ENCODE data around the gene GBP1. TPM values are rescaled to one million over a fixed set of nuclear protein-coding genes. Genes with fewer than 3 reads are reported as not detected.
"Not testable (repeated sequence)": the region's sequence is repeated elsewhere in the genome, so short reads cannot be mapped to it uniquely, and the experiment has no call there.

Gene GBP1
- total RNA-seq, 1 experiment from 2014 or later = 4.9 TPM

DNA sequence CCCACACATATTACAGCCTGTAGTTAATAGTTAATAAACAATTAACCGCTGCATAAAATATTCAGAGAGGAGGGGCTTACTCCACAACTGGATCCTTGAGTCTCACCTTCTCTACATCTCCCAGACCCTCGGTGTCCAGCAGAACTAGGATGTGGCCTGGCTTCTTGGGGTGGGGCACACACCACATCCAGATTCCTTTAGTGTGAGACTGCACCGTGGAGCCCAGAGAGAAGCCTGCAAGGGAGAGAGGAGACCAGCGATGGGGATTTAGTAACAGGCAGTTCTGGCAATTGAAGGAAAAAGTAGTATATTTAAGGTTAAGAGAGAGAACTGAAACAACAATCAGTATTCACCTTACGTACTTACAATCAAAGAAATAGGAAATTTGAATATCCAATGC, 4.9 kb downstream of the GBP1 start:
- no peak for DNase-seq (ENCODE audit: extremely low read depth, low read depth)

DNA sequence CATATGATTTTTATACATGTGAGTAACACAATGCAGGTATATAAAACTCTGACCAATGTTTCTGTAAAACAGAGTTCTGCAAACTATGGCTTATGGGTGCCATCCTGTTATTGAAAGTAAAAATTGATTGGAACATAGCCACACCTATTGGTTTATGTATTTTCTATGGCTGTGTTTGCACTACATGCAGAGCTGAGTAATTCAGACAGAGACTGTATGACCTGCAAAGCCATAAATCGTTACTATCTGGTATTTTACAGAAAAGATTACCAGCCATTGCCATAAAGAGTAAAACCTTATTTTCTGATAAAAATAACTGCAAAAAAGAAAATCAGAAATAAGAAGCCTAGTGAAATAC, 13.1 kb downstream of the GBP1 start:
- no peak for DNase-seq (ENCODE audit: extremely low read depth, low read depth)

DNA sequence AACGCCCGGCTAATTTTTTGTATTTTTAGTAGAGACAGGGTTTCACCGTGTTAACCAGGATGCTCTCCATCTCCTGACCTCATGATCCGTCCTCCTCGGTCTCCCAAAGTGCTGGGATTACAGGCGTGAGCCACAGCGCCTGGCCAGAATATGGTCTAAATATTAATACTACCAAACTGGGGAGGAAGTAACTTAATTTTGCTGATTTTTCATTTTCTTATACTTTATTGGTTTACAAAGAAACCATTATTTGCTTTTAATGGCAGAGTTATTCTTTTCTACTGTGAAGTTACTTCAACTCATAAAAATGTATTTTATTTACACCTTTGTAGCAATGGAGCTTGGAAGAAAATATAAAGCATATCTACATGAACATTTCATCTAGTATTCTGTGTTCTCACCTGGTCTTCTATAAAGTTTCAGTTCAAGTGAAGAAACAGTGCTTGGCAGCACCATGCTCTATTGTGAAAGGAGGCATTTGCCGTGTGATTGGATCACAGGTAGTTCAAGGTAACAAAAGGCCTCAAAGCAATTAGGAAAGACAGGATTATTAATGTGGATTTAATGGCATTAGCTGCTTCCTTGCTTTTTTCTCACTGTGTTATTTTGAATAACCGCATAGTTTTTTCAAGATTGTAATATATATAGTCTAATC, 13.6 kb downstream of the GBP1 start:
- DNase-seq (ENCODE audit: extremely low read depth, low read depth) = no peak

DNA sequence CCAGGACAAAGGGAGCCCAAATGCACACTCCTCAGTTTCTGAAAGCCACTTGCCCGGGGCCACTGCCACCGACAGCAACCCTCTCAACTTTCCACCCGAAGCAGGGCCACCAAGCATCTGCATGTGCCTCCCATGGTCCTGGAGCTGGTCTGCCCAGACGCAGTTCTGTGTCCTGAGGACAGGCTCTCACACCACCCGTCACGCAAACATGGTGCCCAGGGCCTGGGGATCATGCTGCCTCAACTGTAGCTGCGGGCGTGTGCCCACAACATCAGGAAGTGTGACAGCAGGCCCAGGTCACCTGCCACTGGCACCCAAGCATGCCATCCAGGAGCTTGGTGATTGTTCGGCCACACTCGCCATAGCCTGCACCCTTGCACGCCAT, 14.4 kb downstream of the GBP1 start:
- no peak for DNase-seq (ENCODE audit: extremely low read depth, low read depth)

DNA sequence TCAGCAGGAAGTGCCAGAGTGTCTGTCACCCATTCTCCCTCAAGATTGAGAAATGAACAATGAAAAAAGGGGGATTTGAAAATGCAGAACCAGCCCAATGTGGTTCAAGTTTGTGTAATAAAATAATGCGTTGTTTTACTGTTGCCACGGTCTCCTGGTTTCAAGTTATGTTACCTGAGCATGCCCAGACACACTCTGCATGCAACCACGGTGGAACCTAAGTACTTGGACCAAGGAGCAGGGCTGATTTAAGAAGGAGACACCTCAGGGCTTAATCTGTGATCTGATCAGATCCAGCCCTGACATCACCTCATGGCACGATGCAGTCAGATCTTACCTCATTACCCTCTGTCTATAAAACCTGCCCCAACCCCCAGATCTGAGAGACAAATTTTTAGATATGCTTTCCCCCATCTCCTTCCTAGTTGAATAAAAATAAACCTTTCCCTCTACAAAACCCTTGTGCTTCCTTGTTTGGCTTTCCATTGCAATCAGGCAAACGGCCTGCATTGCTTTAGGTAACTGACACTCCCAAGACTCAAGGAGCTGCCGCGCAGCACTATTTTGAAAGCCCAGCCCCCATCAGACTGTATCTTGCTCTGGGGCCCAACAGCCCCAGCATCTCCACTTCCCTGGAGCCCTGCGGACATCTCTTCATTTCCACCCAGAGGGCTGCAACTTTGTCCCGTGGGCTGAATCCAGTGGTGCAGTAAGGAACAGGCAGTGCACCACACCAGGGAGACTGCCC, 14.9 kb downstream of the GBP1 start:
- not testable (repeated sequence) for DNase-seq (ENCODE audit: extremely low read depth, low read depth)

DNA sequence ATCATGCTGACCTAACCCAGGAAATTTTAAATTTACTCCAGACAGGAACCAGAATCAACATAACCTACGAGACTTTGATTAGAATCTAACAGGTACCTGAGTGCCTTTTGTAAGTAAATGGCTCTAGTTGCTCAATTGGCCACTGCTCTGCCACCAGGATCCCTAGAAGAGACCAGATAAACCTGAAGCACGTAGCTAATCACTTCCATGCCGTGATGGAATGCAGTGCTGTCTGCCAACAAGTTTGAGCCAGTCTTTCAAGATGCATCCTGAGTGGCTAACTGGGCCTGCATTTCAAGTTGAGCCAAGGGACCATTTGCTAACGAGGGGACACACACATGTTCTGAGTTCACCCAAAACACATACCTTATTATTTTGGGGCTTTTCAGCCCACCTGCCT, 15.8 kb downstream of the GBP1 start:
- not testable (repeated sequence) for DNase-seq (ENCODE audit: extremely low read depth, low read depth)

DNA sequence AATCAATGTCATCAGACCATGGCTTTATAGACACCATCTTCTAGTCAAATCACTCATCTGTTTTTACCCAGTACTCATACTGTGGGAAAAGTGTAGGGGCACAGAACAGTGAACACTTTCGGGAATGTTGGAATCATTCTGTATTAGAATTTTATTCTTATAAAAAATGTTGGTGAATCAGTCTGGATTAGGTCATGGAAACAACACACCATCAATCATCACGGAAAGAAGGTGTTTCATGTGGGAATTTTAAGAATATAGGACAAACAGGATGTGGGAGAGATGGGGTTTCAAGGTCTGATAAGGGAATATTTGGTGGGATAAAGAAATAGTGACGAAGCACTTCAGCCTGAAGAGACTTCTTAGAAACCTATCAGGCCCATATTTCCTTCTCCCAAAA, 17.3 kb downstream of the GBP1 start:
- no peak for DNase-seq (ENCODE audit: extremely low read depth, low read depth)

DNA sequence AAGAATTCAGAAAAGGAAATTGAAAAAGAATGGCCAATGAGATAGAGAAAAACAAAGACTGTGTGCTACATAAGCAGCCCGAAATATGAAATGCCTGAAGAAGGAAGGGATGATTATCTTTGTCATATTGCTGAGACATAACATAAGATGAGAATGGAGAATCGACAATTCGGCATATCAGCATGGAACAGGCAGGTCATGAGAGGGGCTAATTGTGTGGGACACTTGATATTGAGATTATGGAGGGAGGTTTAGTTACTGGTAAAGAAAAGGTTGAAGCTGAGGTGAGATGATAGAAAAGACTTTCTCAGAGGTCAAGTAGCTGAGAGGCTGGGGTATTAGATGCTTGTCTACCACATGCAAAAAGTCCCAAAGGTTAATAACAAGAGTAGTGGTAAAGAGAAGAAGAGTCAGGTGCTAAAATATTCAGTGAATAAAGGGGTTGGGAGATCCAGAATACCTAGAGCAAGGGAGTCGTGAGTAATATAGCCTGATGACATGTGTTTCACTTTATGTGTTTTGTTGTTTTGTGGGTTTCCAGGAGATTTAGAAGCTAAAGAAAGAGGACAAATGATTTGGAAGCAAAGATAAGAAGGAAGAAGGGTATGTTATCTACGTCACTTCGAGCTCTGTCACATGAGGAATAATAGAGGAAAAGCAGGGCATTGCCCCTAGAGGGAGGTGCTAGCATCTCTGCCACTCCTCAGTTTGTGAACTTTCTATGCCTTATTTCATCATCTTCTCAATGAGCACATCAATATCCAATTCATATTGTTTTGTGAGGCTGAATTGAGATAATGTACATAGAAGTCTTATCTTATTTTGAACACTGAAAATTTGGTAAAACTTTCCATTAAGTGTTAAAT, 18.5 kb downstream of the GBP1 start:
- DNase-seq (ENCODE audit: extremely low read depth, low read depth) = not testable (repeated sequence)

DNA sequence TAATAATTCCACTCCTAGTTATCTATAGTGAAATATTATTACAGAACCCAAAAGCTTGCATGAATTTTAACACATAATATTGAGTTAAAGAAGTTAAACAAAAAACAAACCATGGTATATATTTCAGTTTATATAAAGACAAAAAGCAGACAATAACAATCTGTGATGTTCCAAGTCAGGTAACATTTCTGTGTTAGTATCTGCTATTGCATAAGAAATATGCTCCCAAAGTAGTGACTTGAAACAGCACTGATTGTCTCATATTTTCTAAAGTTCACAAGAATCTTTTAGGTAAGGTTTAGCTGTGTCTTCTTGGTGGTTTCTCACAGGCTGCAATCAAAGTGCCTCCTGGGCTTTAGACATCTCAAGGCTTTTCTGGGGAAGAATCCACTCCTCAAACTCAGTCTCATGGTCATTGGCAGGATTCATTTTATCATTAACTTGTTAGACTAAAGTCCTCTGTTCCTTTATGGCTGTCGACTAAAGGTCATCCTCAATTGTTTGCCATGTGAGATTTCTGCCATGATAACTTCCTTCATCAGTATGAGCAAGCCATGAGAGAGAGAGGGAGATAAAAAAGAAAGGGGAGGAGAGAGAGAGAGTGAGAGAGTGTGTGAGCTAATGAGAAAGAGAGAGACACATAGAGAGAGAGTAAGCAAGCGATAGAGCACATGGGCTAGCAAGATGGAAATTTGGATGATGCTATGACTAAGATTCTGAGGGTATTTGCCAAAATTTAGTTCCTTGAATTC, 19.9 kb downstream of the GBP1 start:
- DNase-seq (ENCODE audit: extremely low read depth, low read depth) = no peak

DNA sequence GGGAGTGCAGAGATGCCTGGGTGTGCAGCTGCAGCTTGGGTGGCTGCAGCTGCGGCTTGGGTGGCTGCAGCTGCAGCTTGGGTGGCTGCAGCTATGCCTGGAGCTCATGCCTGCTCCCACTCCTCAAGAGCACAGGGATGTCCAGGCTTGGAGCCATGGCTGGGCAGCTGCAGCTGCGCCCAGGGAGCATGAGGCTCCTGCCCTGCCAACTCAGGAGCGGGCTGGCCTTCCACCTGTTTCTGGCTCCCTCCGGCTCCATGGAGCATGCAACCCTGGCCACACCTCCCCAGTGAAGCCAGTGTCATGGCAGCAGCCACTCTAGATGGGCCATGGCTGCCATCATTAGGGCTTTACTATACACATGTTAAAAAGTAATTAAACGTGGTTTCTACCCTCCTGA, 21.1 kb downstream of the GBP1 start:
- DNase-seq (ENCODE audit: extremely low read depth, low read depth) = no peak

DNA sequence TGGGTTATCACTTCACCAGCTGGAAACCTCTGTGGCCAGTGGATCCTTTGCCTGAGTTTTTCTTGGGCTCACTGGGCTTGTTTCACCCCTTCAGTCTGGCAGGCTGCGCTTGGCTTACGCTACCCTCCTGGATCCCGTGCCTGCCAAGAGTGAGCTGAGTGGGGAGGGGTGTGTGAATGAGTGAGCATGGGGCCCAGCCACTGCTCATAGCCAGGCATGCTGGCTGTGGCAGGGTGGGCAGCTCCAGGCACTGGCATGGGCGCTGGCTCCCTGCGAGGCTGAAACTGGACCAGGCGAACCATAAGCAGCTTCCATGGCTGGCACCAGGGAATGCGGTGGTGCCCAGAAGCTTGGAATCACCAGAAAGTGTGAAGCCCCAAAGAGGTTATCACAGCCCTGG, 22.5 kb downstream of the GBP1 start:
- DNase-seq (ENCODE audit: extremely low read depth, low read depth) = no peak

DNA sequence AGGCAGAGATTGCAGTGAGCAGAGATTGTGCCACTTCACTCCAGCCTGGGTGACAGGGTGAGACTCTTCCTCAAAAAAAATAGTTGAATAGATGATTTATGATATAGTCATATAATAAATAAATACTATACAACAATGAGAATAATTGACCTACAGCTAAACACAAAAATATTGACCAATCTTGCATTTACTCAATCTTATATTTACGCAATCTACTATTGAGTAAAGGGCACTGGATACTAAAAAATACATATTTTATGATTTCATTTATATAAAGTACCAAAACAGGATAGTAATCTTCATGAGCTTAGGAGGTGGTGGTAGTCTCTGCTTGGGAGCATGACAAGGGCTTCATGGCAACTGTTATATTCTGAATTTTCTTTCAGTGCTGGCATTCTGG, 23.3 kb downstream of the GBP1 start:
- no peak for DNase-seq (ENCODE audit: extremely low read depth, low read depth)

DNA sequence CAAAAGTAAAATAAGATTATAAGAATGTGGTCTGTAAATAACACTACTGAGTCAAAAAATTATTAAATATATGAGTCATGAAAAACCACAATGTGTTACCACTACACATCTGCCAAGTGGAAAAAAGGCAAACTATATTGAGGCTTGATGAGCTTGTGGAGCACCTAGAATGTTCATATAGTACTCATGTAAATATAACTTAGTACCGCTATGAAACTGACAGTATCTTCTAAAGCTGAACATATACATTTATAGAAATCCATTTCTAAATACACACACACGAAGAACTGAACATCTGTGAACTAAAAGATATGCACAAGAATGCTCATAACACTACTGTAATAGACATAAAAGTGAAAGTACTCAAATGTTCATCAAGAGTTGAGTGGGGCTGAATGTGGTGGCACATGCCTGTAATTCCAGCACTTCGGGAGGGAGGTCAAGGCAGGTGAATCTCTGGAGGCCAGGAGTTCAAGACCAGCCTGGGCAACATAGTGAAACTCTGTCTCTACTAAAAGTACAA, 23.8 kb downstream of the GBP1 start:
- DNase-seq (ENCODE audit: extremely low read depth, low read depth) = no peak

DNA sequence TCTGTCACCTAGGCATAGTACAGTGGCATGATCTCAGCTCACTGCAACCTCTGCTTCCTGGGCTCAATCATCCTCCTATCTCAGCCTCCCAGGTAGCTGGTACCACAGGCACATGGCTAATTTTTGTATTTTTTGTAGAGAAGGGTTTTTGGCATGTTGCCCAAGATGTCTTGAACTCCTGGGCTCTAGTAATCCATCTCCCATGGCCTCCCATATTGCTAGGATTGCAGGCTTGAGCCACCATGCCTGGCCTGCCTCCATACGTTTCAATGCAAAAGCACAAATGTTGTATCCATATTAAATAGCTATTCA, 24.7 kb downstream of the GBP1 start:
- DNase-seq (ENCODE audit: extremely low read depth, low read depth) = no peak

DNA sequence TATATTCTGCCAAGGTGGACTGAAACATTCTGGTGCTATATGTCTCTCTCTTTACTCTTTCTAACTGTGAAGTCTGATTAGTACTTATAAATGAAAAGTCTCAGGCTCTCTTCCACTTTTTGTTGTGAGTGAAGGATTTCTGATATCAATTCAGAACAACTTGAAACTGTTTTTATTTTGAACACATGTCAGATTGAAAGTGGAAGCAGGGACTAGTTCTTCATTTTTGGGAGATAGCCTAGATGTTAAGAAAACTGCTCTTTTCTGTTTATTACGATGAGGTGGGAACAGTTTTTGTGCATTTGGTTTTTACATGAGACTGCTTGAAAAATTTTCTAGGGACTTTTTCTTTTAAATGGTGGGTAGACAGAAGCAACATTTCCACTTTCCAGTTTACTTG, 27.8 kb downstream of the GBP1 start:
- DNase-seq (ENCODE audit: extremely low read depth, low read depth) = no peak

DNA sequence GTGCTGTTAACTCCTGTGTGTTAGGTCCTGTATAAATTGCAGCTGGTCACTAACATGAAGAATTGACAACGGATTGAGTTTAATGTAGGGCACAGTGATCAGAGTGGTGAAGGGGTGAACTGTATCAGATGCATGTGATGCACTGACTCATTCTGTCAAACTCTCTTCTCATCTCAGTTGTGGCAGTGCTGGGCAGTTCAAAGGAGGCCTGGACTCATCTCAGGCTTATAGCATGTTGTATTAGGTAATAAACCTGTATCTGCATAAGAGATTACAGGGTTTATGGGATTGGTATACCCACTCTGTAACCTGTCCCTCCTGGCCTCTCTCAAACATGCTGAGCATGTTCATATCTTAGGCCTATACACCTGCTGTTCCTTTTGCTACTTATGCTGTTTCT, 29.9 kb downstream of the GBP1 start:
- no peak for DNase-seq (ENCODE audit: extremely low read depth, low read depth)

DNA sequence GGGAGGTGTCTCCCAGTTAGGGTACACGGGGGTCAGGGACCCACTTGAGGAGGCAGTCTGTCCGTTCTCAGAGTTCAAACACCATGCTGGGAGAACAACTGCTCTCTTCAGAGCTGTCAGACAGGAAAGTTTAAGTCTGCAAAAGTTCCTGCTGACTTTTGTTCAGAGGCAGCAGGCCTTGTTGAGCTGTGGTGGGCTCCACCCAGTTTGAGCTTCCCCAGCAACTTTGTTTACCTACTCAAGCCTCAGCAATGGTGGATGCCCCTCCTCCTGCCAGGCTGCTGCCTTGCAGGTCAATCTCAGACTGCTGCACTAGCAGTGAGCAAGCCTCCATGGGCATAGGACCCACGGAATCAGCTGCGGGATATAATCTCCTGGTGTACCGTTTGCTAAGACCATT, 31.0 kb downstream of the GBP1 start:
- DNase-seq (ENCODE audit: extremely low read depth, low read depth) = not testable (repeated sequence)

DNA sequence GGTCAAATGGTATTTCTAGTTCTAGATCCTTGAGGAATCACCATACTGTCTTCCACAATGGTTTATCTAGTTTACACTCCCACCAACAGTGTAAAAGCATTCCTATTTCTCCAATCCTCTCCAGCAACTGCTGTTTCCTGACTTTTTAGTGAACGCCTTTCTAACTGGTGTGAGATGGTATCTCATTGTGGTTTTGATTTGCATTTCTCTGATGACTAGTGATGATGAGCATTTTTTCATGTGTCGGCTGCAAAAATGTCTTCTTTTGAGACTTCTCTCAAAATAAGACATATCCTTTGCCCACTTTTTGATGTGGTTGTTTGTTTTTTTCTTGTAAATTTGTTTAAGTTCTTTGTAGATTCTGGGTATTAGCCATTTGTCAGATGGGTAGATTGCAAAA, 36.0 kb downstream of the GBP1 start:
- DNase-seq (ENCODE audit: extremely low read depth, low read depth) = not testable (repeated sequence)

DNA sequence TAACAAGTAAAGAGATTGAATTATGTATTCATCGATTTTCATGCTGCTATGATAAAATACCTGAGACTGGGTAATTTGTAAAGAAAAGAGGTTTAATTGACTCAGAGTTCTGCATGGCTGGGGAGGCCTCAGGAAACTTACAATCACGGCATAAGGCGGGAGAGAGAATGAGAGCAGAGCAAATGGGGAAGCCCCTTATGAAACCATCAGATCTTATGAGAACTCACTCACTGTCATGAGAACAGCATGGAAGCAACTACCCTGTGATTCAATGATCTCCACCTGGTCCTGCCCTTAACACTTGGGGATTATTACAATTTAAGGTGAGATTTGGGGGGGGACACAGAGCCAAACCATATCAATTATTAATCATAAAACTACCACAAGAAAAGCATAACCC, 39.1 kb downstream of the GBP1 start:
- no peak for DNase-seq (ENCODE audit: extremely low read depth, low read depth)

DNA sequence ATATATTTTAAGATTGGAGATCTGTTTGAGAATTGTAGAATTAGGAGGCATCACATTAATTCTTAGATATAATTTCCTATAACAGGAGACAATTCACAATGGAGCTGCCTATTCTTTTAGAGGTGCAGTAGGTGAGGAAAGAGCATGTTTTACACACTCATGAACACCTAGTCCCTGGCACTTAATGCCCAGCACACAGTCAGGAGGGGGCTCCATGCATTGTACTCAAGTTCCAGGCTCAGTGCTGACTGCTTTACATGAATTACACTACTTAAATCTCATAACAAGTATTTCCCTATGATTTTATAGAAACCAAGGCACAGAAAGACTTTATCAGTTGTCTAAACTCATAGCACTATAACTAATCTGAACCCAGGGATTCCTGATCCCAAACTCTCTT, 42.0 kb downstream of the GBP1 start:
- DNase-seq (ENCODE audit: extremely low read depth, low read depth) = no peak
